Hepatocyte (in vitro differentiated cells): Measurements from ENCODE around the gene STEAP2.

Source experiments
- EZH2phosphoT487 ChIP-seq: fragments of 200-600 bp; sonication (generic); IDR thresholded peaks from one replicate; pipeline ENCODE4 v1.6.1; 2018; ENCODE audit warnings: antibody characterized with exemption, mild to moderate bottlenecking, low read depth, moderate library complexity; ENCODE audit not compliant: unreplicated experiment, severe bottlenecking
- TF ChIP-seq, protein P1 (sequence below): fragments of 200-600 bp; sonication (generic); IDR thresholded peaks from 2 replicates; pipeline ENCODE4 v1.5.1; 2016; ENCODE audit warnings: antibody characterized with exemption, mild to moderate bottlenecking; ENCODE audit not compliant: poor library complexity

DNA sequence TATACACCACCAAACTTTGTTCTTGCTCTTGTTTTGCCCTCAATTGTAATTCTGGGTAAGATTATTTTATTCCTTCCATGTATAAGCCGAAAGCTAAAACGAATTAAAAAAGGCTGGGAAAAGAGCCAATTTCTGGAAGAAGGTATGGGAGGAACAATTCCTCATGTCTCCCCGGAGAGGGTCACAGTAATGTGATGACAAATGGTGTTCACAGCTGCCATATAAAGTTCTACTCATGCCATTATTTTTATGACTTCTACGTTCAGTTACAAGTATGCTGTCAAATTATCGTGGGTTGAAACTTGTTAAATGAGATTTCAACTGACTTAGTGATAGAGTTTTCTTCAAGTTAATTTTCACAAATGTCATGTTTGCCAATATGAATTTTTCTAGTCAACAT, 20.9 kb downstream of the STEAP2 start:
- TF ChIP-seq EZH2phosphoT487: no peak
- TF ChIP-seq, protein P1, sequence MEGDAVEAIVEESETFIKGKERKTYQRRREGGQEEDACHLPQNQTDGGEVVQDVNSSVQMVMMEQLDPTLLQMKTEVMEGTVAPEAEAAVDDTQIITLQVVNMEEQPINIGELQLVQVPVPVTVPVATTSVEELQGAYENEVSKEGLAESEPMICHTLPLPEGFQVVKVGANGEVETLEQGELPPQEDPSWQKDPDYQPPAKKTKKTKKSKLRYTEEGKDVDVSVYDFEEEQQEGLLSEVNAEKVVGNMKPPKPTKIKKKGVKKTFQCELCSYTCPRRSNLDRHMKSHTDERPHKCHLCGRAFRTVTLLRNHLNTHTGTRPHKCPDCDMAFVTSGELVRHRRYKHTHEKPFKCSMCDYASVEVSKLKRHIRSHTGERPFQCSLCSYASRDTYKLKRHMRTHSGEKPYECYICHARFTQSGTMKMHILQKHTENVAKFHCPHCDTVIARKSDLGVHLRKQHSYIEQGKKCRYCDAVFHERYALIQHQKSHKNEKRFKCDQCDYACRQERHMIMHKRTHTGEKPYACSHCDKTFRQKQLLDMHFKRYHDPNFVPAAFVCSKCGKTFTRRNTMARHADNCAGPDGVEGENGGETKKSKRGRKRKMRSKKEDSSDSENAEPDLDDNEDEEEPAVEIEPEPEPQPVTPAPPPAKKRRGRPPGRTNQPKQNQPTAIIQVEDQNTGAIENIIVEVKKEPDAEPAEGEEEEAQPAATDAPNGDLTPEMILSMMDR: no peak
